ENCODE results near the gene RSPO3. TPM values are rescaled to one million over a fixed set of nuclear protein-coding genes. Genes with fewer than 3 reads are reported as not detected.
"Not testable (repeated sequence)": the region's sequence is repeated elsewhere in the genome, so short reads cannot be mapped to it uniquely, and the experiment has no call there.

Gene RSPO3
- total RNA-seq, 1 donor from 2014 or later: 2.6 TPM

DNA sequence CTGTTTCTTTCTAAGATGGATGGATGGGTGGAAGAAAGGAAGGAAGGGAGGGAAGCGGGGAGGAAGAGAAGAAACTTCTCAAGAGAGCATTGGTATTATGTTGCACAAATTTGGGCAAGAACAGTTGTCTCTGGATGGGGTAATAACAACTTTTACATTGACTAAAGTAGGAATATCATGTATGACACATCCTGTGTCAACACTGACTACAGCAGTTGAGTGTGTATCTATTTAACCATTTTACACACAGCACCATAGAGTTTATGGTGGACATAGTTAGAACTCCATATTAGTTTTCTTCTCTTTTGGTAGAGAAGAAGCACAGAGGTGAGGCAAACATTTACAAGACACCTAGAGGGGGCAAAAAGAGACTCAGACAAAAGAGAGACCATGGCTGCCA, 103.9 kb downstream of the RSPO3 start:
- Histone ChIP-seq H3K9ac (ENCODE audit: low read length) (no peak overlapping the region), H3K9me3 (ENCODE audit: insufficient read depth, low read depth, low read length) (no peaks in the 10 kb centered on the region), H3K4me3 (ENCODE audit: insufficient read depth, low read depth, low read length) (no peak overlapping the region), H3K4me2 (ENCODE audit: low read length) (no peak overlapping the region), H4K20me1 (ENCODE audit: insufficient read depth, low read length) (no peaks in the 10 kb centered on the region), H3K36me3 (ENCODE audit: insufficient read depth, low read length) (no peaks in the 10 kb centered on the region), H3K27ac (ENCODE audit: low read depth, low read length) (no peak overlapping the region), H3K27me3 (ENCODE audit: insufficient read depth, low read length) (no peaks in the 10 kb centered on the region), H3K79me2 (ENCODE audit: insufficient read depth, low read length) (no peaks in the 10 kb centered on the region), H3K4me1 (ENCODE audit: insufficient read depth, low read length) (no peaks in the 10 kb centered on the region), H2AFZ (ENCODE audit: low read depth, low read length) (no peak overlapping the region)
- Mint-ChIP-seq H3K27ac (ENCODE audit: unreplicated experiment) (no peak overlapping the region), H3K4me3 (ENCODE audit: unreplicated experiment) (no peak overlapping the region), H3K9me3 (ENCODE audit: unreplicated experiment) (no peaks in the 10 kb centered on the region), H3K4me1 (ENCODE audit: low read depth, unreplicated experiment) (no peaks in the 10 kb centered on the region), H3K36me3 (ENCODE audit: low read depth, unreplicated experiment) (no peaks in the 10 kb centered on the region), H3K27me3 (ENCODE audit: low read depth, unreplicated experiment) (peaks cover 4% of the 10 kb centered on the region)
- no peak for TF ChIP-seq EZH2 (IDR thresholded peaks at IDR 0.05; ENCODE audit: insufficient read depth, low read length)
- TF ChIP-seq, protein P1, sequence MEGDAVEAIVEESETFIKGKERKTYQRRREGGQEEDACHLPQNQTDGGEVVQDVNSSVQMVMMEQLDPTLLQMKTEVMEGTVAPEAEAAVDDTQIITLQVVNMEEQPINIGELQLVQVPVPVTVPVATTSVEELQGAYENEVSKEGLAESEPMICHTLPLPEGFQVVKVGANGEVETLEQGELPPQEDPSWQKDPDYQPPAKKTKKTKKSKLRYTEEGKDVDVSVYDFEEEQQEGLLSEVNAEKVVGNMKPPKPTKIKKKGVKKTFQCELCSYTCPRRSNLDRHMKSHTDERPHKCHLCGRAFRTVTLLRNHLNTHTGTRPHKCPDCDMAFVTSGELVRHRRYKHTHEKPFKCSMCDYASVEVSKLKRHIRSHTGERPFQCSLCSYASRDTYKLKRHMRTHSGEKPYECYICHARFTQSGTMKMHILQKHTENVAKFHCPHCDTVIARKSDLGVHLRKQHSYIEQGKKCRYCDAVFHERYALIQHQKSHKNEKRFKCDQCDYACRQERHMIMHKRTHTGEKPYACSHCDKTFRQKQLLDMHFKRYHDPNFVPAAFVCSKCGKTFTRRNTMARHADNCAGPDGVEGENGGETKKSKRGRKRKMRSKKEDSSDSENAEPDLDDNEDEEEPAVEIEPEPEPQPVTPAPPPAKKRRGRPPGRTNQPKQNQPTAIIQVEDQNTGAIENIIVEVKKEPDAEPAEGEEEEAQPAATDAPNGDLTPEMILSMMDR (IDR thresholded peaks at IDR 0.05; ENCODE audit: insufficient read depth, low read depth, low read length): no peak
- no peak for FAIRE-seq
- DNase-seq (ENCODE audit: low read depth): no peak

DNA sequence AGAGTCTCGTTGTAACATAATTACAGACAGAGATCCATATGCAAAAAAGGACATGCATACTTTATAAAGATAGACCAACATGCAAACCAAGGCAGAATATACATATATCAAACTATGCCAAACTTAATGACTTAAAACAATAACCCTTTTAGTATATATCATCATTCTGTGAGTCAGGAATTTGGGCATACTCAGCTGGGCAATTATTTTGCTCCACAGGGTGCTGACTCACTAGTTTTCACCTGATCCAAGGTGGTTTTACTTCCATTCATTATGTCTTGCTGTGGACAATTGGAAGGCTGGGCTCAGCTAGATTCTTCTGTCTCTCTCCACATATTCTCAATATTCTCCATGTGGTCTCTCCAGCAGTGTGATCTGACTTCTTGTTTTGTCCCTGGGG, 107.0 kb downstream of the RSPO3 start:
- Histone ChIP-seq H3K4me2 (ENCODE audit: low read length) (no peak overlapping the region), H3K36me3 (ENCODE audit: insufficient read depth, low read length) (no peaks in the 10 kb centered on the region), H3K4me1 (ENCODE audit: insufficient read depth, low read length) (no peaks in the 10 kb centered on the region), H3K27me3 (ENCODE audit: insufficient read depth, low read length) (no peaks in the 10 kb centered on the region), H2AFZ (ENCODE audit: low read depth, low read length) (no peak overlapping the region), H3K4me3 (ENCODE audit: insufficient read depth, low read depth, low read length) (no peak overlapping the region), H3K9me3 (ENCODE audit: insufficient read depth, low read depth, low read length) (no peaks in the 10 kb centered on the region), H3K79me2 (ENCODE audit: insufficient read depth, low read length) (no peaks in the 10 kb centered on the region), H3K9ac (ENCODE audit: low read length) (no peak overlapping the region), H3K27ac (ENCODE audit: low read depth, low read length) (no peak overlapping the region), H4K20me1 (ENCODE audit: insufficient read depth, low read length) (no peaks in the 10 kb centered on the region)
- DNase-seq (ENCODE audit: low read depth): no peak
- Mint-ChIP-seq H3K36me3 (ENCODE audit: low read depth, unreplicated experiment) (no peaks in the 10 kb centered on the region), H3K4me3 (ENCODE audit: unreplicated experiment) (no peak overlapping the region), H3K9me3 (ENCODE audit: unreplicated experiment) (no peaks in the 10 kb centered on the region), H3K4me1 (ENCODE audit: low read depth, unreplicated experiment) (no peaks in the 10 kb centered on the region), H3K27ac (ENCODE audit: unreplicated experiment) (no peak overlapping the region), H3K27me3 (ENCODE audit: low read depth, unreplicated experiment) (peaks cover 4% of the 10 kb centered on the region)
- no peak for FAIRE-seq
- TF ChIP-seq, protein P1 (IDR thresholded peaks at IDR 0.05; ENCODE audit: insufficient read depth, low read depth, low read length): no peak
- TF ChIP-seq EZH2 (IDR thresholded peaks at IDR 0.05; ENCODE audit: insufficient read depth, low read length): no peak

DNA sequence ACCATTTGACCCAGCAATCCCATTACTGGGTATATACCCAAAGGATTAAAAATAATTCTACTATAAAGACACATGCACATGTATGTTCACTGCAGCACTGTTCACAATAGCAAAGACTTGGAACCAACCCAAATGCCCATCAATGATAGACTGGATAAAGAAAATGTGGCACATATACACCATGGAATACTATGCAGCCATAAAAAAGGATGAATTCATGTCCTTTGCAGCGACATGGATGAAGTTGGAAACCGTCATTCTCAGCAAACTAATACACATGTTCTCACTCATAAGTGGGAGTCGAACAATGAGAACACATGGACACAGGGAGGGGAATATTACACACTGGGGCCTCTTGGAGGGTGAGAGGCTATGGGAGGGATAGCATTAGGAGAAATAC, 115.3 kb downstream of the RSPO3 start:
- H3K9me3 ChIP-seq (ENCODE audit: insufficient read depth, low read depth, low read length); H3K27ac ChIP-seq (ENCODE audit: low read depth, low read length); H3K27me3 ChIP-seq (ENCODE audit: insufficient read depth, low read length); DNase-seq (ENCODE audit: low read depth); H3K4me1 Mint-ChIP-seq (ENCODE audit: low read depth, unreplicated experiment); H3K4me3 Mint-ChIP-seq (ENCODE audit: unreplicated experiment); H4K20me1 ChIP-seq (ENCODE audit: insufficient read depth, low read length); H3K4me1 ChIP-seq (ENCODE audit: insufficient read depth, low read length); H2AFZ ChIP-seq (ENCODE audit: low read depth, low read length); H3K36me3 ChIP-seq (ENCODE audit: insufficient read depth, low read length); H3K4me3 ChIP-seq (ENCODE audit: insufficient read depth, low read depth, low read length); H3K9me3 Mint-ChIP-seq (ENCODE audit: unreplicated experiment); FAIRE-seq; H3K36me3 Mint-ChIP-seq (ENCODE audit: low read depth, unreplicated experiment); H3K79me2 ChIP-seq (ENCODE audit: insufficient read depth, low read length); H3K9ac ChIP-seq (ENCODE audit: low read length); H3K4me2 ChIP-seq (ENCODE audit: low read length); H3K27ac Mint-ChIP-seq (ENCODE audit: unreplicated experiment); H3K27me3 Mint-ChIP-seq (ENCODE audit: low read depth, unreplicated experiment): not testable (repeated sequence)
